Keratinocyte (primary cell): ENCODE data around the gene LRRC4C. TPM values are rescaled to one million over a fixed set of nuclear protein-coding genes. Genes with fewer than 3 reads are reported as not detected.

ENCODE experiments used
- DNase-seq: peaks from one replicate; pipeline ENCODE4 v3.0.0-alpha.2; 2011; ENCODE audit warnings: low read depth, missing footprints, low spot score
- FAIRE-seq: peaks from 2 replicates; lab custom pipeline; 2011; peaks lifted over from hg19 to GRCh38; lab: Jason Lieb, UNC
- H2AFZ ChIP-seq: 2 replicates; pipeline ENCODE4 v1.6.0; 2012; ENCODE audit warnings: low read length, control low read depth, inconsistent platforms; ENCODE audit not compliant: control insufficient read depth
- H3K27ac ChIP-seq: 2 replicates; pipeline ENCODE4 v1.5.1; 2011; ENCODE audit warnings: low read length; ENCODE audit not compliant: control insufficient read depth, insufficient read depth
- H3K27me3 ChIP-seq: 3 replicates; pipeline ENCODE4 v1.6.0; 2011; ENCODE audit warnings: low read length; ENCODE audit not compliant: control insufficient read depth, insufficient read depth; ENCODE audit errors: extremely low read depth
- H3K36me3 ChIP-seq, 2 experiments: 2 replicates in 1 of 2; 3 replicates in 1 of 2; pipeline ENCODE4 v1.5.1; 2011; ENCODE audit warnings: low read length in 2 of 2, mild to moderate bottlenecking in 1 of 2; ENCODE audit not compliant: control insufficient read depth in 2 of 2, insufficient read depth in 2 of 2; ENCODE audit errors: extremely low read depth in 1 of 2
- H3K4me1 ChIP-seq: 3 replicates; pipeline ENCODE4 v1.5.1; 2011; ENCODE audit warnings: low read length; ENCODE audit not compliant: control insufficient read depth, insufficient read depth; ENCODE audit errors: extremely low read depth
- H3K4me2 ChIP-seq: 3 replicates; pipeline ENCODE4 v1.6.0; 2011; ENCODE audit warnings: low read depth, low read length; ENCODE audit not compliant: control insufficient read depth, insufficient read depth; ENCODE audit errors: extremely low read depth
- H3K4me3 ChIP-seq, 3 experiments: fragments of 200-600 bp in 1 of 3; sonication (generic) in 1 of 3; 2 replicates in 2 of 3; 3 replicates in 1 of 3; pipeline ENCODE4 v1.5.1; 2011 to 2016; ENCODE audit warnings: low read length in 3 of 3, mild to moderate bottlenecking in 3 of 3, control low read depth in 2 of 3, inconsistent platforms in 1 of 3, low read depth in 1 of 3, mixed read lengths in 1 of 3, mixed run types in 1 of 3, moderate library complexity in 1 of 3; ENCODE audit not compliant: control insufficient read depth in 2 of 3, insufficient read depth in 2 of 3; ENCODE audit errors: extremely low read depth in 1 of 3
- H3K79me2 ChIP-seq: 2 replicates; pipeline ENCODE4 v1.6.0; 2012; ENCODE audit warnings: low read length; ENCODE audit not compliant: control insufficient read depth, insufficient read depth
- H3K9ac ChIP-seq: 3 replicates; pipeline ENCODE4 v1.6.0; 2011; ENCODE audit warnings: low read length; ENCODE audit not compliant: control insufficient read depth, insufficient read depth; ENCODE audit errors: extremely low read depth
- H3K9me1 ChIP-seq: 3 replicates; pipeline ENCODE4 v1.6.0; 2011; ENCODE audit warnings: low read length; ENCODE audit not compliant: control insufficient read depth, insufficient read depth; ENCODE audit errors: extremely low read depth
- H3K9me3 ChIP-seq: 2 replicates; pipeline ENCODE4 v1.5.1; 2012; ENCODE audit warnings: low read depth, low read length; ENCODE audit not compliant: control insufficient read depth
- H4K20me1 ChIP-seq: 3 replicates; pipeline ENCODE4 v1.6.0; 2011; ENCODE audit warnings: low read length; ENCODE audit not compliant: control insufficient read depth, insufficient read depth; ENCODE audit errors: extremely low read depth
- CTCF ChIP-seq, 3 experiments: IDR thresholded peaks in 1 of 3; conservative IDR thresholded peaks in 1 of 3; optimal IDR thresholded peaks in 1 of 3; 2 replicates in 2 of 3; 3 replicates in 1 of 3; pipeline versions ENCODE3 to v1.5.1; 2011; ENCODE audit warnings: low read length in 3 of 3, mild to moderate bottlenecking in 3 of 3, moderate library complexity in 2 of 3, control low read depth in 1 of 3, inconsistent platforms in 1 of 3; ENCODE audit not compliant: insufficient read depth in 2 of 3; ENCODE audit errors: extremely low read depth in 1 of 3
- EZH2 ChIP-seq: IDR thresholded peaks from one replicate; pipeline ENCODE4 v1.6.1; 2012; ENCODE audit warnings: inconsistent platforms, mild to moderate bottlenecking, low read length, moderate library complexity
- dilution Hi-C: fragments of 300-500 bp; cut with MboI; formaldehyde crosslinking; loops from one replicate; pipeline ENCODE4 v1.7.0; 2020; ENCODE audit warnings: low sequenced_read_pairs; ENCODE audit not compliant: extremely low pct_ligation_motif_present
- polyA plus RNA-seq, 5 experiments: library from polyadenylated mRNA; depleted of rRNA in 3 of 5; stranded (reverse) in 3 of 5; stranded (forward) in 1 of 5; unstranded in 1 of 5; fragments of >200 nt; gene quantifications; 1 replicate in 1 of 5; 2 replicates in 3 of 5; 3 replicates in 1 of 5; pipeline versions ENCODE4 v1.2.1 to v1.2.3, GENCODE V29; 2011 to 2012; ENCODE audit warnings: missing spikeins in 2 of 5, low read depth in 1 of 5, low replicate concordance in 1 of 5

LRRC4C gene
- polyA plus RNA-seq, 1 donor (not counting 4 experiments of a cell fraction or from before 2014, with no cell fraction given): not detected

DNA sequence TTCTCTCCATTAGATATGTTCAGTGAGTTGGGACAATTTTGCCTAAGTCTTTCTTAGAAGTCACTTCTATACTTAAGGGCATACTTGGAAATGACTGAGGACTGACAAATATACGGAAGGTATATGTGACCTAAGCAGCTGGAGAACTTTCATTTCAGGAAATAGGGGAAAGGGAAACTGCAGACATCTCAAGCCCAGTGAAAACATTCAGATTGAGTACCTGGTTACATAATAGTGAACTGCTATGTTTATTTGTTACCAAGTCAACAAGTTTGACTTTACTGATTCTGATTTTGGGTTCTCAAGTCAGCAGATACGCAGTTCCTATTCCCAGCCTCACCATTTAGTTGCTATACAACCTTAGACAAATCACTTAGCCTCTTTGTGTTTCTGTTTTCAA is 1173.9 kb downstream of the LRRC4C start:
- Histone ChIP-seq H3K36me3 (no peaks in the 10 kb centered on the region), H3K27me3 (no peaks in the 10 kb centered on the region), H3K4me3 (no peak overlapping the region), H3K9ac (no peak overlapping the region), H2AFZ (no peak overlapping the region), H3K9me3 (no peaks in the 10 kb centered on the region), H3K9me1 (no peaks in the 10 kb centered on the region), H4K20me1 (no peaks in the 10 kb centered on the region), H3K4me2 (no peak overlapping the region), H3K4me1 (no peaks in the 10 kb centered on the region), H3K27ac (no peak overlapping the region), H3K79me2 (no peaks in the 10 kb centered on the region)
- dilution Hi-C loops: no loop called here
- FAIRE-seq (no peak), DNase-seq (no peak)
- no peak for TF ChIP-seq CTCF (optimal IDR thresholded peaks at IDR 0.05 in 1 of 3, IDR thresholded peaks at IDR 0.05 in 1 of 3, conservative IDR thresholded peaks at IDR 0.05 in 1 of 3; ENCODE audit: extremely low read depth in 1 of 3, insufficient read depth in 2 of 3, low read length in 3 of 3)

DNA sequence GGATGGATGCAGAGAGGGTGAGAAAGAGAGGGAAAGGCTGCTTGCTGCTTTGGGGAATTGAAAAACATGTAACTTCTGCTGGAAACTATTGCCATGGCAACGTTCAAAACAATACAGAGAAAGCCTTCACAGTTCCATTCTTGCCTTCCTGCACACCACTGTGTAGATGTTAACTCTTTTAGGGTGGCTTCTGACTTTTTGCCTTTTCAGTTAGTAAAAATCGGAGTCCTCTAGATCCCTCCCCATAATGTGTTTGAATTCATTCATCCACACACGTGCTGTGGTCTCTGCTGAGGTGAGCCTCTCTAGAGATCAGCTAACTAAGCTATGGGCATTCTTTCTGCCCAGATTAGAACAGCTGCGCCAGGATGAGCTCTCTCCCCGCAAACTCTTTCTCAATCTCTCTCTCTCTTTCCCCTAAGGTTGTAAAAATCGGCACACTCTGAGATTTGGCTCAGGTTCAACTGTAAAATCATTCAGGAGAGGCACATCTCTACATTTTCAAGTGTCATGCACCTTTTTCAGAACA is 1178.3 kb downstream of the LRRC4C start:
- dilution Hi-C loops: no loop called here
- H3K4me2 ChIP-seq: no peak overlapping the region
- no peaks in the 10 kb centered on the region for H3K9me3 ChIP-seq
- no peaks in the 10 kb centered on the region for H3K36me3 ChIP-seq
- H3K9ac ChIP-seq: no peak overlapping the region
- no peaks in the 10 kb centered on the region for H4K20me1 ChIP-seq
- FAIRE-seq: no peak
- no peak overlapping the region for H3K27ac ChIP-seq
- no peak overlapping the region for H3K4me3 ChIP-seq
- no peak for TF ChIP-seq CTCF (optimal IDR thresholded peaks at IDR 0.05 in 1 of 3, IDR thresholded peaks at IDR 0.05 in 1 of 3, conservative IDR thresholded peaks at IDR 0.05 in 1 of 3; ENCODE audit: extremely low read depth in 1 of 3, insufficient read depth in 2 of 3, low read length in 3 of 3)
- no peak for TF ChIP-seq EZH2
- H3K9me1 ChIP-seq: no peaks in the 10 kb centered on the region
- H2AFZ ChIP-seq: no peak overlapping the region
- no peaks in the 10 kb centered on the region for H3K27me3 ChIP-seq
- H3K79me2 ChIP-seq: no peaks in the 10 kb centered on the region
- H3K4me1 ChIP-seq: no peaks in the 10 kb centered on the region
- DNase-seq: no peak
